BLaER1 treated with 17β-estradiol and CSF1 and Interleukin-3, amounts not matched to agents 10 nM and 100 nM (cell line): ENCODE measurements around the gene PIGN.

Source experiments
- H3K27ac ChIP-seq, 11 experiments: shearing (Covaris generic); formaldehyde crosslinking; 2 replicates each; pipeline ENCODE4 v1.8.1; 2022
- H3K27me3 ChIP-seq, 11 experiments: shearing (Covaris generic); formaldehyde crosslinking; 2 replicates each; pipeline ENCODE4 v1.8.1; 2022
- H3K36me3 ChIP-seq, 11 experiments: shearing (Covaris generic); formaldehyde crosslinking; 2 replicates each; pipeline ENCODE4 v1.8.1; 2022
- H3K4me1 ChIP-seq, 10 experiments: shearing (Covaris generic); formaldehyde crosslinking; 2 replicates each; pipeline ENCODE4 v1.8.1; 2022
- H3K4me2 ChIP-seq, 11 experiments: shearing (Covaris generic); formaldehyde crosslinking; 2 replicates each; pipeline ENCODE4 v1.8.1; 2022
- H3K4me3 ChIP-seq, 10 experiments: shearing (Covaris generic); formaldehyde crosslinking; 2 replicates each; pipeline ENCODE4 v1.8.1; 2022
- H3K9ac ChIP-seq, 11 experiments: shearing (Covaris generic); formaldehyde crosslinking; 2 replicates each; pipeline ENCODE4 v1.8.1; 2022
- H3K9me3 ChIP-seq, 11 experiments: shearing (Covaris generic); formaldehyde crosslinking; replicated peaks in 1 of 11; 2 replicates each; pipeline ENCODE4 v1.8.1; 2022
- H4K20me1 ChIP-seq, 11 experiments: shearing (Covaris generic); formaldehyde crosslinking; 2 replicates each; pipeline ENCODE4 v1.8.1; 2022
- Cebpa-rat ChIP-seq, 11 experiments: shearing (Covaris generic); IDR thresholded peaks; 2 replicates each; pipeline ENCODE4 v1.8.1; 2022

PIGN gene

DNA sequence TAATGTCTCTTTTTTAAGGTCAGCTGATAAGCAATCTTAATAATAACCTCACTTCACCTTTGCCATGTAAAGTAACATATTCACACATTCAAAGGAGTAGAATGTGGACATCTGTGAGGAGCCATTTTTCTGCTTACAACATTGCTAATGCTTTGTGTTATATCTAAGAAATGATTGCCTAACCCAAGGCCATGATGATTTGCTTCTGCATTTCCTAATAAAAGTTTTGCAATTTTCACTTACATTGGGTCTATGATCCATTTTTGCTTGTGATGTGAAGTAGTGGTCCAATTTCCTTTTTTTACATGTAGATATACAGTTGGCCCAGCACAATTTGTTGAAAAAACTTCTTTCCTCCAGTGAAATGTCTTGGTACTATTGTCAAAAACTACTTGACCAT, 22.2 kb upstream of the PIGN start:
- TF ChIP-seq Cebpa-rat (IDR thresholded peaks at IDR 0.05), result no peak
- peaks cover 7 to 32% (median 23%) of the 10 kb centered on the region in 11 experiments; a peak in 20 of 22 replicates for H3K9me3 ChIP-seq
- H3K36me3 ChIP-seq, result peaks cover 31 to 61% (median 46%) of the 10 kb centered on the region in 11 experiments
- H3K27ac ChIP-seq, result peak overlapping the region in 1 of 11 experiments; percentile 24; a peak in 1 of 22 replicates
- H3K9ac ChIP-seq, result no peak overlapping the region
- H3K4me1 ChIP-seq, result peaks cover 0 to 22% (median 0%) of the 10 kb centered on the region in 10 experiments; a peak in 4 of 20 replicates
- H3K4me2 ChIP-seq, result peak overlapping the region in 3 of 11 experiments; percentile 10 to 59 (median 46); a peak in 5 of 22 replicates
- no peak overlapping the region for H3K4me3 ChIP-seq
- H3K27me3 ChIP-seq, result no peaks in the 10 kb centered on the region
- peaks cover 0 to 88% (median 0%) of the 10 kb centered on the region in 11 experiments; a peak in 11 of 22 replicates for H4K20me1 ChIP-seq

GRCh38 chr18:62206593-62206992, 19.7 kb upstream of the PIGN start:
- no peak overlapping the region for H3K4me2 ChIP-seq

GRCh38 chr18:62205824-62206223, 19.0 kb upstream of the PIGN start:
- peaks cover 7 to 32% (median 23%) of the 10 kb centered on the region in 11 experiments; a peak in 20 of 22 replicates for H3K9me3 ChIP-seq
- no peak for TF ChIP-seq Cebpa-rat (IDR thresholded peaks at IDR 0.05)
- H3K9ac ChIP-seq, result no peak overlapping the region
- H3K36me3 ChIP-seq, result peaks cover 13 to 33% (median 19%) of the 10 kb centered on the region in 11 experiments; a peak in 17 of 22 replicates
- peaks cover 0 to 22% (median 0%) of the 10 kb centered on the region in 10 experiments; a peak in 4 of 20 replicates for H3K4me1 ChIP-seq
- peaks cover 0 to 82% (median 0%) of the 10 kb centered on the region in 11 experiments; a peak in 12 of 22 replicates for H4K20me1 ChIP-seq
- no peak overlapping the region for H3K27ac ChIP-seq
- no peaks in the 10 kb centered on the region for H3K27me3 ChIP-seq
- H3K4me3 ChIP-seq, result no peak overlapping the region
- no peak overlapping the region for H3K4me2 ChIP-seq

More at GRCh38 chr18:62206593-62206992, 19.7 kb upstream of the PIGN start:
- peaks cover 7 to 32% (median 23%) of the 10 kb centered on the region in 11 experiments; a peak in 20 of 22 replicates for H3K9me3 ChIP-seq
- peaks cover 0 to 81% (median 0%) of the 10 kb centered on the region in 11 experiments; a peak in 10 of 22 replicates for H4K20me1 ChIP-seq
- H3K27me3 ChIP-seq, result no peaks in the 10 kb centered on the region
- H3K36me3 ChIP-seq, result peaks cover 18 to 41% (median 27%) of the 10 kb centered on the region in 11 experiments
- no peak overlapping the region for H3K9ac ChIP-seq
- no peak overlapping the region for H3K4me3 ChIP-seq
- TF ChIP-seq Cebpa-rat (IDR thresholded peaks at IDR 0.05), result no peak
- peaks cover 0 to 22% (median 0%) of the 10 kb centered on the region in 10 experiments; a peak in 4 of 20 replicates for H3K4me1 ChIP-seq
- no peak overlapping the region for H3K27ac ChIP-seq

GRCh38 chr18:62201870-62202269, 15.0 kb upstream of the PIGN start:
- Histone ChIP-seq H3K27ac (no peak overlapping the region), H3K27me3 (no peaks in the 10 kb centered on the region), H4K20me1 (peaks cover 7 to 85% (median 27%) of the 10 kb centered on the region in 11 experiments; a peak in 17 of 22 replicates), H3K4me1 (peaks cover 0 to 15% (median 0%) of the 10 kb centered on the region in 10 experiments; a peak in 4 of 20 replicates), H3K4me3 (no peak overlapping the region), H3K4me2 (no peak overlapping the region), H3K9ac (no peak overlapping the region), H3K36me3 (peaks cover 0 to 16% (median 6%) of the 10 kb centered on the region in 11 experiments; a peak in 7 of 22 replicates), H3K9me3 (peaks cover 0 to 13% (median 4%) of the 10 kb centered on the region in 11 experiments; a peak in 9 of 22 replicates)
- no peak for TF ChIP-seq Cebpa-rat (IDR thresholded peaks at IDR 0.05)

- H3K4me2 ChIP-seq, result no peak overlapping the region
- H3K4me1 ChIP-seq, result peaks cover 0 to 16% (median 0%) of the 10 kb centered on the region in 10 experiments; a peak in 4 of 20 replicates
- TF ChIP-seq Cebpa-rat (IDR thresholded peaks at IDR 0.05), result no peak
- H3K4me3 ChIP-seq, result no peak overlapping the region
- peaks cover 0 to 8% (median 4%) of the 10 kb centered on the region in 11 experiments; a peak in 6 of 22 replicates for H3K9me3 ChIP-seq
- peaks cover 0 to 20% (median 5%) of the 10 kb centered on the region in 11 experiments; a peak in 8 of 22 replicates for H3K36me3 ChIP-seq
- peaks cover 9 to 87% (median 42%) of the 10 kb centered on the region in 11 experiments; a peak in 19 of 22 replicates for H4K20me1 ChIP-seq
- no peak overlapping the region for H3K27ac ChIP-seq
- H3K27me3 ChIP-seq, result no peaks in the 10 kb centered on the region
- no peak overlapping the region for H3K9ac ChIP-seq
These were observed 13.5 kb upstream of the PIGN start for GRCh38 chr18:62200121-62200914.

DNA sequence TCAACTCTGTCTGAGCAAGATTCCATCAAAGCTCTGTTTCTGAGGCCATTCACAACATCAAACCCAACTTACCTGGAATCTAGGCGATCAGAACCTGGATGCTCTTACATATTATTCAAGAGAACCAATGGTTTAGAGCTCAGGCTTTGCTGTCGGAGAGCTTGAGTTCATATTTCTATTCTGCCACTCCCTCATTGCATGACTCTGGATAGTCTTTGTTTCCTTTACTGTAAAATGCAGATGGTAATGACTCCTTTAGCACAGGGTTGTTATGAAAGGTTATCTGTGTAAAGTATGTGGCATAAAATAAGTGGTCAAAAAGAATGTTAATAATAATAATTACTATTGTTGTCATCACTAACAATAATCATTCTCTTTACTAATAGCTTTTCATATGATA, 12.8 kb upstream of the PIGN start:
- no peak overlapping the region for H3K9ac ChIP-seq
- H3K4me3 ChIP-seq, result no peak overlapping the region
- H3K36me3 ChIP-seq, result peaks cover 0 to 19% (median 6%) of the 10 kb centered on the region in 11 experiments; a peak in 8 of 22 replicates
- H3K4me2 ChIP-seq, result no peak overlapping the region
- H3K27ac ChIP-seq, result no peak overlapping the region
- no peaks in the 10 kb centered on the region for H3K27me3 ChIP-seq
- peaks cover 0 to 8% (median 4%) of the 10 kb centered on the region in 11 experiments; a peak in 6 of 22 replicates for H3K9me3 ChIP-seq
- TF ChIP-seq Cebpa-rat (IDR thresholded peaks at IDR 0.05), result no peak
- H3K4me1 ChIP-seq, result peaks cover 0 to 16% (median 0%) of the 10 kb centered on the region in 10 experiments; a peak in 4 of 20 replicates
- peaks cover 9 to 88% (median 44%) of the 10 kb centered on the region in 11 experiments; a peak in 19 of 22 replicates for H4K20me1 ChIP-seq

- Histone ChIP-seq H3K27ac (no peak overlapping the region), H3K9ac (no peak overlapping the region), H3K4me2 (peak overlapping the region in 1 of 11 experiments; percentile 32; a peak in 2 of 22 replicates), H3K4me3 (no peak overlapping the region), H3K9me3 (peaks cover 0 to 6% (median 0%) of the 10 kb centered on the region in 11 experiments; a peak in 3 of 22 replicates), H3K27me3 (no peaks in the 10 kb centered on the region), H3K36me3 (peaks cover 0 to 17% (median 7%) of the 10 kb centered on the region in 11 experiments; a peak in 11 of 22 replicates), H3K4me1 (peaks cover 0 to 21% (median 0%) of the 10 kb centered on the region in 10 experiments; a peak in 5 of 20 replicates), H4K20me1 (peaks cover 13 to 93% (median 49%) of the 10 kb centered on the region in 11 experiments; a peak in 18 of 22 replicates)
- no peak for TF ChIP-seq Cebpa-rat (IDR thresholded peaks at IDR 0.05)
These were observed 11.4 kb upstream of the PIGN start for GRCh38 chr18:62198259-62198658.

GRCh38 chr18:62196980-62197379, 10.1 kb upstream of the PIGN start:
- no peak for TF ChIP-seq Cebpa-rat (IDR thresholded peaks at IDR 0.05)
- H3K27me3 ChIP-seq, result no peaks in the 10 kb centered on the region
- H4K20me1 ChIP-seq, result peaks cover 13 to 98% (median 57%) of the 10 kb centered on the region in 11 experiments; a peak in 18 of 22 replicates
- no peak overlapping the region for H3K9ac ChIP-seq
- H3K4me2 ChIP-seq, result no peak overlapping the region
- H3K36me3 ChIP-seq, result peaks cover 6 to 26% (median 19%) of the 10 kb centered on the region in 11 experiments; a peak in 18 of 22 replicates
- no peak overlapping the region for H3K4me3 ChIP-seq
- peaks cover 0 to 30% (median 0%) of the 10 kb centered on the region in 10 experiments; a peak in 5 of 20 replicates for H3K4me1 ChIP-seq
- peaks cover 7 to 15% (median 12%) of the 10 kb centered on the region in 11 experiments for H3K9me3 ChIP-seq
- H3K27ac ChIP-seq, result no peak overlapping the region
